HPDE6-E6E7 (cell line): ENCODE results near the gene RGS19.
"Not testable (repeated sequence)": the region's sequence is repeated elsewhere in the genome, so short reads cannot be mapped to it uniquely, and the experiment has no call there.

Experiments
- DNase-seq: peaks from one replicate; pipeline ENCODE4 v3.0.0; 2011; ENCODE audit warnings: missing footprints; ENCODE audit errors: extremely low spot score

The RGS19 gene, protein sequence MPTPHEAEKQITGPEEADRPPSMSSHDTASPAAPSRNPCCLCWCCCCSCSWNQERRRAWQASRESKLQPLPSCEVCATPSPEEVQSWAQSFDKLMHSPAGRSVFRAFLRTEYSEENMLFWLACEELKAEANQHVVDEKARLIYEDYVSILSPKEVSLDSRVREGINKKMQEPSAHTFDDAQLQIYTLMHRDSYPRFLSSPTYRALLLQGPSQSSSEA

DNA sequence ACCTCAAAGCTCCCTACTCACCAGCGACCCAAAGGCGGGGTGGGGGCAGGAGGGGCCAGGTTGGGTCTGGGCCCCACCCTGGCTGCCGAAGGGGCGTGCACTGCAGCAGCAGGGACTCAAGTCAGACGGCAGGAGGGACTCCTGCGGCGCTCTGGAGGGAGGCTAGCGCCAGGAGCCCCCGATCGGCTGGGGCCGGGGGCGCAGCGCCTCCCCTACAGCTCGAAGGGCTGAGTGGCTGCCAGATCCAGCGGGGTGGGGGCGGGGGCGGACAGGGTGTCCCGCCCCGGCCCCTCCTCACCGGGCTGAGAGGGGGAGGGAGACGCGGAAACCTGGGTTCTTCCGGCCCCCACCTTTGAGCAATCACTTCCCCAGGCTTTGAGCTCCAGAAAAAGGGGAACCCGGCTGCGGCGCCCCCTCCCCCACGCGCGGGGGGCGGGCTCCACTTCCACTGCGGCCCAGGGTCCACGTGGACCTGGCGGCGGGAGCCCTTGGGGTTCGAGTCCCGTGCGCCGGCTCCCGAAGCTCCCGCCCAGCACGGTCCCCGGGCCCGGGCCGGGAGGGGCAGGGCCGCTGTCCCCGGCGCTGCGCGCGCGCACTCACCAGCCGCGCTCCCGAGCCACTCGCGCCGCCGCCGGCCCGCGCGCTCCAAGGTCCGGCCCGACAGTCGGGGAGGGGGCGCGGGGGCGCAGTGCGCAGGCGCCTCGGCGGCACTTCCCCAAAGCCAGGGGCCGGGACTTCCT lies at the start of gene RGS19:
TSS of gene RGS19 (minus strand) at position 246 of the 740 bp plus-strand sequence. CDS start 2,632 bp downstream, outside the sequence.
- DNase-seq: no peak

DNA sequence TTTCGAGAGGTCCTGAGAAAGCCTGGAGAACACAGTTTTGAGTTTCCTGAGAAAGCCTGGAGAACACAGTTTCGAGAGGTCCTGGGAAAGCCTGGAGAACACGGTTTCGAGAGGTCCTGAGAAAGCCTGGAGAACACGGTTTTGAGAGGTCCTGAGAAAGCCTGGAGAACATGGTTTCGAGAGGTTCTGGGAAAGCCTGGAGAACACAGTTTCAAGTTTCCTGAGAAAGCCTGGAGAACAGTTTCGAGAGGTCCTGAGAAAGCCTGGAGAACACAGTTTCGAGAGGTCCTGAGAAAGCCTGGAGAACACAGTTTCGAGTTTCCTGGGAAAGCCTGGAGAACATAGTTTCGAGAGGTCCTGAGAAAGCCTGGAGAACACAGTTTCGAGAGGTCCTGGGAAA lies 44.2 kb upstream of the RGS19 start:
- DNase-seq: not testable (repeated sequence)

DNA sequence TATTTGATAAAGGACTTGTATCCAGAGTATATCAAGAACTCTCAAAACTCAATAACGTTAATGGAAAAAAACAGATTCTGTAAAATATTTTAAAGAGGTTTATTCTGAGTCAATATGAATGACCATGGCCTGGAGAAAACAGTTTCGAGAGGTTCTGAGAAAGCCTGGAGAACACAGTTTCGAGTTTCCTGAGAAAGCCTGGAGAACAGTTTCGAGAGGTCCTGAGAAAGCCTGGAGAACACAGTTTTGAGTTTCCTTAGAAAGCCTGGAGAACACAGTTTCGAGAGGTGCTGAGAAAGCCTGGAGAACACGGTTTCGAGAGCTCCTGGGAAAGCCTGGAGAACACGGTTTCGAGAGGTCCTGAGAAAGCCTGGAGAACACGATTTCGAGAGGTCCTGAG lies 43.6 kb upstream of the RGS19 start:
- not testable (repeated sequence) for DNase-seq

DNA sequence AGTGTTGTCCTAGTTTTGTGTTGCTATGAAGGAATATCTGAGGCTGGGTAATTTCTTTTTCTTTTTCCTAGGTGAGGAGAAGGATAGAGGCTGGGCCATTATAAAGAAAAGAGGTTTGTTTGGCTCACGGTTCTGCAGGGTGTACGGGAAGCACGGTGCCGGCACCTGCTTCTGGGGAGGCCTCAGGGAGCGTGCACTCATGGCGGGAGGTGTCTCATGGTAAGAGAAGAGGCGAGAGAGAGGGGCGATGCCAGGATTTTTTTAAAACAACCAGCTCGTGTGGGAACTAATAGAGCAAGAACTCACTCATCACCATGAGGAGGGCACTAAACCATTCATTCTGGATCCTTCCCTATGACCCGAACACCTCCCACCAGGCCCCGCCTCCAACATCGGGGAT lies 42.3 kb upstream of the RGS19 start:
- DNase-seq: no peak

DNA sequence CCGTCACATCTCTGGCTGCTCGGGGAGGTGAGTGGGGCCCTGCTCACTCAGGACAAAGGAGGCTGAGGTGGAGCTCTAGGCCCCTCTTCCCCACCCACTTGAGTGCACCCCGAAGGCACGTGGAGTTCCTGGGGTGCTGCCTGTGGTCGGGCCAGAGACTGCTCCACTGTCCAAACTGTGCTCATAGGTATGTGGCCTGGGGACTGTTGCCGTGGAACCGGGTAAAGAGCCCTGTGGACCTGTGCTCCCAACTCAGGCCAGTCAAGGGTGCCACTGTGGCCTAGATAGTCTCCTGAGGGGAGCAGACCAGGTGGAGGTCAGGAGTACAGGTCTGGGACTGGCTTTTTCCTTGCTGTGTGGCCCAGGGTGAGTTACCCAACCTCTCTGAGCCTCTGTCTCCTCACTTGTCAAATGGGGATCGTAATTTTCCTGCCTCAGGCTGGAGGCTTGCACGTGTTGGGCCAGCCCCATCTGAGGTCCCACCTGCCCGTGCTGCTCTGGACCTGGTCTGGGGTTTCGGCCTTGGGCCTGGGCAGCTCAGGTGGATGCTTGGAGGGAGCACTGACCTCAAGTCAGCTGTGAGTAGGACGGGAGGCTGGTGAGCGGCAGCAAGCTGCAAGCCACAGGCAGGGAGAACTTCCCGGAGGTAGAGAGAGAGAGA lies 40.5 kb upstream of the RGS19 start:
- DNase-seq: no peak

DNA sequence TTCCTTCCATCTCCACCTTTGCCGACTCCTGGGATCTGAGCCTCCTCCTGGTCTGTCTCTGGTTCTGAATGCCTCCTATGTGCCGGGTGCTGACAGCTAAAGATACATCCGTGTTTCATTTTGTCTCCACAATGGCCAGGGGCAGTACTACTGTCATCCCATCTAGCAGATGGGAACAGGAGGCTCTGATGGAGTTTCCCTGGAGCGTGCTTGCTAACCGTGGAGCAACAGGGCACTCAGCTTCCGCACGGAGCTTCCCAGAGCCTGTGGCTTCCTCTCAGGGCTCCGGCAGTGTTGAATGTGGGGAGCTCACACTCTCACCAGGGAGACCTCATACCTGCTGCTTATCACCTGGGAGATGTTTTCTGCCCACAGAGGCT lies 40.0 kb upstream of the RGS19 start:
- DNase-seq: no peak

DNA sequence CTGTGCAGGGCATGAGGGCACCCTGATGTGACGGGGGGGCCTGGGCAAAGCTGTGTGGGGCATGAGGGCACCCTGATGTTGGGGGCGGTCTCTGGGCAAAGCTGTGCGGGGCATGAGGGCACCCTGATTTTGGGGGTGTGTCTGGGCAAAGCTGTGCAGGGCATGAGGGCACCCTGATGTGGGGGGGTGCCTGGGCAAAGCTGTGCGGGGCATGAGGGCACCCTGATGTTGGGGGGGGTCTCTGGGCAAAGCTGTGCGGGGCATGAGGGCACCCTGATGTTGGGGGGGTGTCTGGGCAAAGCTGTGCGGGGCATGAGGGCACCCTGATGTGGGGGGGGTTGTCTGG lies 38.1 kb upstream of the RGS19 start:
- not testable (repeated sequence) for DNase-seq

DNA sequence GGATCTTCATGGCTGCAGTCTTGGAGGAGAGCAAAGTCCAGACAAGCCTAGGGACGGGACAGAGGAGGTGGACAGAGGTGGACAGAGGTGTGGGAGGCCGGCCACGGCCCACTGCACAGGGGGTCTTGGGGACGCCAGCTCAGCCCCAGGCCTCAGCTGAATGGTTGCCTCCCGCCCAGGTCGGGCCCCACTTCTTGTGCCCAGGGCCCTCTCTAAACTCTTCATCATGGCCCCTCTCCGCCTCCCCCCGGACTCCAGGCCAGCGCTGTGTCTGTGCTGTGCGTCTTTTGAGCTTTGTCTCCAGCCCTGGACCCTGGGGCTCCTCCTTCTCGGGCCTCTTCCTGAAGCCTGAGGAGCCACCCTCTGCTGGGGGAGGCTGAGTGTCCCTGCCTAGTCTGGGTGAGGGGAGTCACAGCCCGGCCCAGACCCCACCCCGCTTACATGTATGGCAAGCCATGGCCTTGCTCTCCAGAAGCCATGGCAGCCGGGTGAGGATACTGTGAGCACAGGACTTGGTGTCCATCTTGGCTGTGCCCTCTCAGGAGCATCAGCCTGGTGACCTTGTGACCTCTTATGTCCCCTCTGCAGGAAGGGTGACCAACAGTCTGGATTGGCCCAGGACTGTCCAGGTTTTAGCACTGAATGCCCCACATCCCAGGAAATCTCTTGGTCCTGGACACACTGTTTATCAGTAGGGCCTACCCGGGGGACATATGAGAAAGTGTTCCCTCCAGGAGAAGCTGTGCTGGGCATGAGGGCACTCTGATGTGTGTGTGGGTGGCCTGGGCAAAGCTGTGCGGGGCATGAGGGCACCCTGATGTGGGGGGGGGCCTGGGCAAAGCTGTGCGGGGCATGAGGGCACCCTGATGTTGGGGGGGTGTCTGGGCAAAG lies 37.5 kb upstream of the RGS19 start:
- no peak for DNase-seq

DNA sequence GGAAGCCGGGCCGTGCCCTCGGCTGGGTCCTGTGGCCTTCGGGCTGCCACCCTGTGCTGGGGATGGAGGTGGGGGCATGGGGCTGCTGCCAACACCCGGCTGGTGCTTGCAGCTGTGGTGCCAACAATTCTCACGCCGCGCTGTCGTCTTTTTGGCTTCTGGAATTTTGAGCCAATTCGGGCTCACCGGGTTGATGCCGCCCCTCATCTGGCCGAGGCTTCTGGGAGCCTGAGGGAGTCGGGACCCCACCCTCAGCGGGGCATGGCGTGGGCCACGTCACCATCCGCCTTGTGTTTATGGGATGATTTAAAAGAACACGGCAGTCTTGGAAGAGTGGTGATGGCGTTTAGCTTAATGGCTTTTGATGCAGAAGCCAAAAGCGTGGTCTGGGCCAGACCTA lies 36.7 kb upstream of the RGS19 start:
- DNase-seq: no peak

DNA sequence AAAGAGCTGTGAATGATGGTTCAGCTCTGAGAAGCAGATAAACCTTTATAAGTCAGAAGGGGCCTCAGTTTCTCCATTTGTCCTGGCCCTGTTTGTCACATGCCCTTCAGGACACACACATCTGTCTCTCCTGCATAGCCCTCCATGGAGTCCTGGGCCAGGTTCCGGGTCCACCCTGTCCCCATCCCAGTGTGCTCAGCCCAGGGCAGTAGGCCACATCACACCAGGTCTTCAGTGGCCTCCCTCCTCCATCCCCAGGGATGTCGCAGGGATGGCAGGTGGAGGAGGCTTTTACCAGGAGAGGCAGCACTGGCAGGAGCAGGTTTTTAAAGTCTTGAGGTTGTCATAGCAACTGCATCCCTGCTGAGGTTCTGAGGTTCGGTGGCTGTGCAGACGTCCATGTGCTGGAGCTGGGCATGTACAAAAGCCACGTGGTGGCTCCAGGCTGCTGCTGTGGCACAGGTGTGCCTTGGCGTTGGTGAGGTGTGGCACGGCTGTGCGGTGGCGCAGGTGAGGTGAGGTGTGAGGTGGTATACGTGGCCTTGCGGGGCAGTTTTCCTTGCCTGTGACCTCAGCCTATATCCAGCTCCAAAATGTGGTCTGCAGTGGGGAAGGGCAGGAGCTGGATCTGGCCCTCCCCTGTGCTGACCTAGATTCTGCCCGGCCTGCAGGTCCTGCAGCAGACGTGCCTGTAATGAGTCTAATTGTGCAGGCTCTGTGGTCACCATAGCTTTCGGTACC lies 36.0 kb upstream of the RGS19 start:
- DNase-seq: no peak

DNA sequence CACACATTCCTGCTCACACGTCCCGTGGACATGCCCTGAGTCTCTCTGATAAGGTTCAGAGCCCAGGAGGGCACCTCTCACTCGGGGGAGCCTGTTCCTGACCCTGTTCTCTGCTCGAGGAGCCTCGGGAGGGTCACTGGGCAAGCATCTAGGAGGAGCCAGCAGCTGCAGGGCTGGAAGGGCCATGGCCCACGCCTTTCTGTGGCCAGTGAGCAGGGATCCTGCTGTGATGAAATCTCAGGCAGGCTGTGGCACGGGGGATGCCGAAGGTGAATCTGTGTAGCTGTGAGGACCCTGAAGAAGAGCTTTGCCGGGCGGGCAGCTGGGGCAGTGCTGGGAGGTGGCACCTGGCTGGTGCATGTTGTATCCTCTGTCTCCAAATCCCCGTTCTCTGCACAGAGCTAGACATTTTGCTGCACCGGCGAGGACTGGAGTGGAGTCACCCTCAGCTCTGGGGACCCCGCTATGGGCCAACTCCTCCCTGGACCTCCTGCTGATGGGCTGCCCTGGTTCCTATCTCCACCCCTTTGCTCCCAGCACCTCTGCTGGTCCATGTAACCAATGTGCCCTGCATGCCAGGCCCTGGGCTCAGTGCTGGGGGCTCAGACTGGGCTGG lies 35.1 kb upstream of the RGS19 start:
- DNase-seq: no peak

DNA sequence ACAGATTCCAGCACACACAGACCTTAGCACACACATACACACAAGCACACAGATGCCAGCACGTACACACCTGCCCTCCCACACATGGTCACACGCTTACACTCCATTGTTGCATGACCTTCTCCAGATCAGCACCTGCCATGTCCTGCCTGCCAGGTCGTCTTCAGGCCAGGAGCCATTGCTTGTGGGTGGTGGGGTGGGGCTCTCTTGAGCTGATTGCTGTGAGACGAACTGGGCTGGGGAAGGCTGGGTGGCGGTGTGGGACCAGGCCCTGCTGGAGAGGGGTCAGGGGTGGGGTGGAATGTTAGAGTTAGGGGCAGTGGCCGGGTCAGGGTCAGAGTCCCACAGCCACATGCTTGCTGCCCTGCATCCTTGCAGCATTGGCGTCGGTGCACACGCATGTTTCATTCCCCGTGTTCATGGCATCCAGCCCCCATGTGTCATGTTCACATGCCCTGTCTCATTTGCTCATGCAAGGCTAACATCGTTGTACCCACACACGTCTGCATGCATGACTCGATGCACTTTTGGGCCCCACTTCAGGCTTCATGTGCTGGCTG lies 34.6 kb upstream of the RGS19 start:
- DNase-seq: no peak

DNA sequence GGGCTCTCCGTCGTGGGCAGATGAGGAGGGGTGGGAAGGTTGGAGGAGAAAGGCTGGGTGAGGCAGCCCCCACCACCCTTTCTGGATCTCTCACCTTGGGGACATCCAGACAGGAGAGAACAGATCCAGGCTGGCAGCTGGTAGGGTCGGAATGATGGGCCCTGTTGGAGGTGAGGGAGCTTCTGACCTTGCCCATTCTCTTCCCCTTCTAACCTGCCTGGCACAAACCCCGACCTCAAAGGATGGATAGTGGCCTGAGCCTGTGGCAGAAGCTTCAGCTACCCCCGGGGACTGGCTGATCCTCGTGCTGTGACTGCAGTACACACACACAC lies 34.1 kb upstream of the RGS19 start:
- no peak for DNase-seq

DNA sequence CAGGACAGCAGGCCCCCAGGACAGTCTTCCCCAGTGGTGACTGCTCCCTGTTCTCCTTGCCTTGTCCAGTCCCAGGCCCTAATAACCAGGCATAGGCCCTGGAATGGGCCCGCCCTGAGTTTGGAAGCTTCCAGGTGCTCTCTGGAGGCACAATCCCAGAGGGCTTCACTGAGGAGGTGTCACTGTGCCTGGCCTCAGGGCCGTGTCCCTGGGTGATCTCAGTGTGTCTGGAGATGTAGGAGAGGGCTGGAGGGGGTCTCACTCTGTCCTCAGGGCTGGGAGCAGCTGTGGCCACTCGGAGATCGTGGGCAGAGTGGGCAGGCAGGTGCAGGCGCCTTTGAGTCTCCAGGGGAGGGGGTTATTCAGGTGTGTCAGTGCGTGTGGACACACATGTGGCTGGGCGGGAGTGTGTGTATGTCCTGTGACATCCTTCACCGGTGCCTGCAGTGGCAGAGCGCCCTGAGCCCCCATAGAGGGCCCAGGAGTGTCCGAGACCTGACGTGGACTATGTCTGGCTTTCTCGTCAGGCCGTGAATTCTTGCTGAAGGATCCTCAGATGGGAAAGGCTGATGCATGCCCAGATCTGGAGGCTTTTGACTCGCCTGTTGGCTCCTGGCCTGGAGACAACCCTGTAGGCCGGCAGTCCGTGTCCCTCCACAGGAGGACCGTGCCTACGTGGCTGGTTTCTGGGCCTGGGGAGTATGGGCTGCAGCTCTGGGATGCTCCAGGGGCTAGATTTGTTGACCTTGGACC lies 33.5 kb upstream of the RGS19 start:
- DNase-seq: no peak

DNA sequence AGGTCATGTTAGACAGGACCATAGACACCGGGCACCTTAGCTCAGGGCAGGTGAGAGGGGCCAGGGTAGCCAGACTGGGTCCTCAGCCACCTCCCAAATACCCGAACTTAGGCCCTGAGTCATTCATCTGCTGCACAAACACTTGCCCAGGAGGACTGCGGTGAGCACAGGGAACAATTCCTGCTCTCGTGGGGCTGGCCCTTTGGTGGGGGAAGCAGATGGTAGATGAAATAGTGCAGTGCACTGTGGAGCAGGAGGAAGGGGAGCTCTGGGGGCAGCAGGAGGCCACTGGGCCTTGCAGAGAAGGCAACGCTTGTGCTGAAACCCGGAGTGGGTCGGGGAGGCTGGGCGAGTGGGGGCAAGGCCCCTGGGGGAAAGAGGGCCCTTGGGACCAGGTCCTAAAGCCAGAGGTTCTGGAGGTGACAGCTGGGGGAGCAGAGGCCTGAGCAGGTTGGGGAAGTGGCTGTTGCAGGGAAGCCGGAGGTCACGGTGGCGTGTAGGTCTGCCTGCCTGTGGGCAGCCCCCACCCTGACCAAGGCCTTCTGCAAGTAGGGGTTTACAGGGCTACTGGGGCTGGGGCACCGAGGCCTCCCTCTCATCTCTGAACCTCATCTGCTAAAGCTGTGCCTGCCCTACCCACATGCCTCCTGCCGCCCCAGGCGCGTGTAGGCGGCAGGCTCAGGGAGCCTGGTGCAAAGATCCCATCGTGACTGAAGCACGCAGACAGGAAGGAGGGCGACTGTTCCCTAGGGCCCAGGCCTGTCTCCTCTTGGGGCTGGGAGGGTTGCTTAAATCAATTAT lies 32.7 kb upstream of the RGS19 start:
- DNase-seq: no peak

DNA sequence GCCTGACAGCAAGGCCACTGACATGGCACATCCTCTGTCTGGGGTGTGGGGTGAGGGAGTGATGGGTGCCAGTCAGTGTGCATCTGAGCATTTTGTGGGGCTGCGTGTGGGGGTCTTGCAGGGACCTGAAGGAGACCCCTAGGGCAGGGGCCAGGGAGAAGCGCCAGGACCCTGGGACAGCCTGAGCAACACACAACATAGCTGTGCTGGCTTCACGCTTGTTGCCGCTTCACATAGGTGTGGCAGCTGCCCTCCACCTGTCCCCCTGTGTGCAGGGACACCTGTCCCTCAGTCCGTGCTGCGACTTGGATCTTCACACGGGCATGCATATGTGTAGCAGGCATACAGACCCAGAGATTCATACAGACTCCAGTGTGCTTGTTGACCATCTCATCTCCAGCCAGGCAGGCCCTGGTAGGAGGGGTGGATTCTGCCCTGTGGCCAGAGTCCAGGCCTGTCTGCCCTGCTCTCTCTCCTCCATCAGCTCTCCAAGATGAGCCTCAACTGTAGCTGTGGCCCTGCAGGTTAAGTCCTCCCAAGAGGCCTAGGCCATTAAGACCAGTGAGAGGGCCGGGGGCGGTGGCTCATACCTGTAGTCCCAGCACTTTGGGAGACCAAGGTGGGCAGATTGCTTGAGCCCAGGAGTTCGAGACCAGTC lies 31.2 kb upstream of the RGS19 start:
- no peak for DNase-seq

DNA sequence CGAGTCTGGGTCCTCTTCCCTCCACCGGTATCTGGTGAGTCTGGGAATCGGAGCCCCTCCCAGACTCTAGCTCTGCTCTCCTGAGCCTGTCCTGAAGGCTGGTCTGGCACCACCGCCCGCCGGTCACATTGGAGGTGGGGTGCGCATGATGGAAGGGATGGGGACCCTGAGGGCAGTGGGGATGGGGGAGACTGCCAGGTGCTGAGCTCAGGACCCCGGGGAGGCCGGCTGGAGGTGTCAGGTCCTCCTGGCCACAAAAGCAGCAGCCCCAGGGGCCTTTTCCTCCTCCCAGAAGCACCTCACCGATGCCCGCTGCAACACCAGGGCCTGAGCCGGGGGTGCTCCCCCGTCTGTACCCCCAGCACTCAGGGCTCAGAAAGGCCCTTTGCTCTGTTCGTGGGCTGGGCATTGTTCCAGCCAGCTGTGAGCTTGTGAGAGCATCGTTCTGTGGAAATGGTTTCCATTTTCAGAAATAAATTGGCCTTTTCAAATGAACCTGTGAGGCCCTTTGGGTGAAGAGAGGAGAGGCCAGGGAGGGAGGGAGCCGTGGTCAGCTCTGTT lies 30.6 kb upstream of the RGS19 start:
- DNase-seq: no peak
